ENCODE data around the gene VSIR. TPM values are rescaled to one million over a fixed set of nuclear protein-coding genes. Genes with fewer than 3 reads are reported as not detected.

Gene VSIR
- total and polyA plus RNA-seq, 9 of the 15 experiments (the other 6 are each of a cell fraction or from before 2014, with no cell fraction given), result 0.14 to 20.5 (median 9.3) TPM

DNA sequence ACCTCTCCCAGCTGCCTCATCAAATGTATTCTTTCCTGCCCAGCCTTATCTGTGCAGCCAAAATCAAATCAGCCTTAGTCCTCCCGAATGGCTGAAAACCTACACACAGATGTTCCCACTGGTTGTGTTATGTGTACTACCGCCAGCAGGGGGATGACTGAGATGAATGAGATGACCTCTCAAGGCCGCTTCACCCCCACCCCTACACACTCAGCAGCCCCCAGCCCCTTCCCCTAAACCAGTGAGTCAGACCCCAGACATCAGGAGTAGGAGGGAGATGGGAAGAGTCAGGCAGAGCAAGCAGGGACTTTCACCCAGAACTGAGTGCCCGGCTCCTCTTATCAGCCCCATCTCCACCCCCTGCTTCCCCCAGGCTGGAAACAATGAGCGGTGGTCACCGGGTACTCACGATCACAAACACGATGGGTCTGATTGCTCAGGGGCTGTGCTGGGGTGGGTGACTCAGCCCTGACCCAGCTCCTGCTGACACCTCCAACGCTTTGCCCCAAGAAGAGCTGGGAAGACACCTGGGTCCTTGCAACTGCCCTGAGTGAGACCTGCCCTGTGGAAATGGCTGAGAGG lies 47.2 kb downstream of the VSIR start (continued):
- peak; percentile 67 for TF ChIP-seq EGR1 (conservative IDR thresholded peaks at IDR 0.05)
- no peak for TF ChIP-seq TBP (optimal IDR thresholded peaks at IDR 0.05; ENCODE audit: low read depth, low read length)
- peak; percentile 48 for TF ChIP-seq GATA2 (CRISPR knock-in tag; IDR thresholded peaks at IDR 0.05)
- TF ChIP-seq, protein P1, sequence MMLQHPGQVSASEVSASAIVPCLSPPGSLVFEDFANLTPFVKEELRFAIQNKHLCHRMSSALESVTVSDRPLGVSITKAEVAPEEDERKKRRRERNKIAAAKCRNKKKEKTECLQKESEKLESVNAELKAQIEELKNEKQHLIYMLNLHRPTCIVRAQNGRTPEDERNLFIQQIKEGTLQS (IDR thresholded peaks at IDR 0.05), result peak; percentile 18; the same call in 1 of the 2 replicates
- TF ChIP-seq, protein P1 (CRISPR knock-in tag; conservative IDR thresholded peaks at IDR 0.05), result no peak
- TF ChIP-seq CHCHD3 (CRISPR knock-in tag; IDR thresholded peaks at IDR 0.05), result no peak
- TF ChIP-seq TARDBP (IDR thresholded peaks at IDR 0.05), result no peak
- TF ChIP-seq, protein P2, sequence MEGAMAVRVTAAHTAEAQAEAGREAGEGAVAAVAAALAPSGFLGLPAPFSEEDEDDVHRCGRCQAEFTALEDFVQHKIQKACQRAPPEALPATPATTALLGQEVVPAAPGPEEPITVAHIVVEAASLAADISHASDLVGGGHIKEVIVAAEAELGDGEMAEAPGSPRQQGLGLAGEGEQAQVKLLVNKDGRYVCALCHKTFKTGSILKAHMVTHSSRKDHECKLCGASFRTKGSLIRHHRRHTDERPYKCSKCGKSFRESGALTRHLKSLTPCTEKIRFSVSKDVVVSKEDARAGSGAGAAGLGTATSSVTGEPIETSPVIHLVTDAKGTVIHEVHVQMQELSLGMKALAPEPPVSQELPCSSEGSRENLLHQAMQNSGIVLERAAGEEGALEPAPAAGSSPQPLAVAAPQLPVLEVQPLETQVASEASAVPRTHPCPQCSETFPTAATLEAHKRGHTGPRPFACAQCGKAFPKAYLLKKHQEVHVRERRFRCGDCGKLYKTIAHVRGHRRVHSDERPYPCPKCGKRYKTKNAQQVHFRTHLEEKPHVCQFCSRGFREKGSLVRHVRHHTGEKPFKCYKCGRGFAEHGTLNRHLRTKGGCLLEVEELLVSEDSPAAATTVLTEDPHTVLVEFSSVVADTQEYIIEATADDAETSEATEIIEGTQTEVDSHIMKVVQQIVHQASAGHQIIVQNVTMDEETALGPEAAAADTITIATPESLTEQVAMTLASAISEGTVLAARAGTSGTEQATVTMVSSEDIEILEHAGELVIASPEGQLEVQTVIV (CRISPR knock-in tag; IDR thresholded peaks at IDR 0.05; ENCODE audit: borderline replicate concordance), result no peak
- TF ChIP-seq ZNF507 (tag; conservative IDR thresholded peaks at IDR 0.05), result no peak
- no peak for TF ChIP-seq HDAC1 (IDR thresholded peaks at IDR 0.05)
- TF ChIP-seq, protein P3, sequence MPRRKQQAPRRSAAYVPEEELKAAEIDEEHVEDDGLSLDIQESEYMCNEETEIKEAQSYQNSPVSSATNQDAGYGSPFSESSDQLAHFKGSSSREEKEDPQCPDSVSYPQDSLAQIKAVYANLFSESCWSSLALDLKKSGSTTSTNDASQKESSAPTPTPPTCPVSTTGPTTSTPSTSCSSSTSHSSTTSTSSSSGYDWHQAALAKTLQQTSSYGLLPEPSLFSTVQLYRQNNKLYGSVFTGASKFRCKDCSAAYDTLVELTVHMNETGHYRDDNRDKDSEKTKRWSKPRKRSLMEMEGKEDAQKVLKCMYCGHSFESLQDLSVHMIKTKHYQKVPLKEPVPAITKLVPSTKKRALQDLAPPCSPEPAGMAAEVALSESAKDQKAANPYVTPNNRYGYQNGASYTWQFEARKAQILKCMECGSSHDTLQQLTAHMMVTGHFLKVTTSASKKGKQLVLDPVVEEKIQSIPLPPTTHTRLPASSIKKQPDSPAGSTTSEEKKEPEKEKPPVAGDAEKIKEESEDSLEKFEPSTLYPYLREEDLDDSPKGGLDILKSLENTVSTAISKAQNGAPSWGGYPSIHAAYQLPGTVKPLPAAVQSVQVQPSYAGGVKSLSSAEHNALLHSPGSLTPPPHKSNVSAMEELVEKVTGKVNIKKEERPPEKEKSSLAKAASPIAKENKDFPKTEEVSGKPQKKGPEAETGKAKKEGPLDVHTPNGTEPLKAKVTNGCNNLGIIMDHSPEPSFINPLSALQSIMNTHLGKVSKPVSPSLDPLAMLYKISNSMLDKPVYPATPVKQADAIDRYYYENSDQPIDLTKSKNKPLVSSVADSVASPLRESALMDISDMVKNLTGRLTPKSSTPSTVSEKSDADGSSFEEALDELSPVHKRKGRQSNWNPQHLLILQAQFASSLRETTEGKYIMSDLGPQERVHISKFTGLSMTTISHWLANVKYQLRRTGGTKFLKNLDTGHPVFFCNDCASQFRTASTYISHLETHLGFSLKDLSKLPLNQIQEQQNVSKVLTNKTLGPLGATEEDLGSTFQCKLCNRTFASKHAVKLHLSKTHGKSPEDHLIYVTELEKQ (CRISPR knock-in tag; IDR thresholded peaks at IDR 0.05), result no peak
- TF ChIP-seq, protein P4, sequence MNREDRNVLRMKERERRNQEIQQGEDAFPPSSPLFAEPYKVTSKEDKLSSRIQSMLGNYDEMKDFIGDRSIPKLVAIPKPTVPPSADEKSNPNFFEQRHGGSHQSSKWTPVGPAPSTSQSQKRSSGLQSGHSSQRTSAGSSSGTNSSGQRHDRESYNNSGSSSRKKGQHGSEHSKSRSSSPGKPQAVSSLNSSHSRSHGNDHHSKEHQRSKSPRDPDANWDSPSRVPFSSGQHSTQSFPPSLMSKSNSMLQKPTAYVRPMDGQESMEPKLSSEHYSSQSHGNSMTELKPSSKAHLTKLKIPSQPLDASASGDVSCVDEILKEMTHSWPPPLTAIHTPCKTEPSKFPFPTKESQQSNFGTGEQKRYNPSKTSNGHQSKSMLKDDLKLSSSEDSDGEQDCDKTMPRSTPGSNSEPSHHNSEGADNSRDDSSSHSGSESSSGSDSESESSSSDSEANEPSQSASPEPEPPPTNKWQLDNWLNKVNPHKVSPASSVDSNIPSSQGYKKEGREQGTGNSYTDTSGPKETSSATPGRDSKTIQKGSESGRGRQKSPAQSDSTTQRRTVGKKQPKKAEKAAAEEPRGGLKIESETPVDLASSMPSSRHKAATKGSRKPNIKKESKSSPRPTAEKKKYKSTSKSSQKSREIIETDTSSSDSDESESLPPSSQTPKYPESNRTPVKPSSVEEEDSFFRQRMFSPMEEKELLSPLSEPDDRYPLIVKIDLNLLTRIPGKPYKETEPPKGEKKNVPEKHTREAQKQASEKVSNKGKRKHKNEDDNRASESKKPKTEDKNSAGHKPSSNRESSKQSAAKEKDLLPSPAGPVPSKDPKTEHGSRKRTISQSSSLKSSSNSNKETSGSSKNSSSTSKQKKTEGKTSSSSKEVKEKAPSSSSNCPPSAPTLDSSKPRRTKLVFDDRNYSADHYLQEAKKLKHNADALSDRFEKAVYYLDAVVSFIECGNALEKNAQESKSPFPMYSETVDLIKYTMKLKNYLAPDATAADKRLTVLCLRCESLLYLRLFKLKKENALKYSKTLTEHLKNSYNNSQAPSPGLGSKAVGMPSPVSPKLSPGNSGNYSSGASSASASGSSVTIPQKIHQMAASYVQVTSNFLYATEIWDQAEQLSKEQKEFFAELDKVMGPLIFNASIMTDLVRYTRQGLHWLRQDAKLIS (CRISPR knock-in tag; IDR thresholded peaks at IDR 0.05), result no peak
- no peak for TF ChIP-seq BHLHE40 (IDR thresholded peaks at IDR 0.05; ENCODE audit: low read length)
- TF ChIP-seq, protein P5, sequence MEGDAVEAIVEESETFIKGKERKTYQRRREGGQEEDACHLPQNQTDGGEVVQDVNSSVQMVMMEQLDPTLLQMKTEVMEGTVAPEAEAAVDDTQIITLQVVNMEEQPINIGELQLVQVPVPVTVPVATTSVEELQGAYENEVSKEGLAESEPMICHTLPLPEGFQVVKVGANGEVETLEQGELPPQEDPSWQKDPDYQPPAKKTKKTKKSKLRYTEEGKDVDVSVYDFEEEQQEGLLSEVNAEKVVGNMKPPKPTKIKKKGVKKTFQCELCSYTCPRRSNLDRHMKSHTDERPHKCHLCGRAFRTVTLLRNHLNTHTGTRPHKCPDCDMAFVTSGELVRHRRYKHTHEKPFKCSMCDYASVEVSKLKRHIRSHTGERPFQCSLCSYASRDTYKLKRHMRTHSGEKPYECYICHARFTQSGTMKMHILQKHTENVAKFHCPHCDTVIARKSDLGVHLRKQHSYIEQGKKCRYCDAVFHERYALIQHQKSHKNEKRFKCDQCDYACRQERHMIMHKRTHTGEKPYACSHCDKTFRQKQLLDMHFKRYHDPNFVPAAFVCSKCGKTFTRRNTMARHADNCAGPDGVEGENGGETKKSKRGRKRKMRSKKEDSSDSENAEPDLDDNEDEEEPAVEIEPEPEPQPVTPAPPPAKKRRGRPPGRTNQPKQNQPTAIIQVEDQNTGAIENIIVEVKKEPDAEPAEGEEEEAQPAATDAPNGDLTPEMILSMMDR (IDR thresholded peaks at IDR 0.05 in 2 of 3, conservative IDR thresholded peaks at IDR 0.05 in 1 of 3; ENCODE audit: insufficient read depth in 2 of 3, low read depth in 1 of 3, low read length in 3 of 3), result peak; percentile 22 to 55 (median 48); a peak in 4 of 6 replicates
- TF ChIP-seq BRCA1 (IDR thresholded peaks at IDR 0.05), result no peak
- no peak for TF ChIP-seq BRCA1 (CRISPR knock-in tag; IDR thresholded peaks at IDR 0.05)
